GM13976 (cell line): ENCODE results near the gene CNTD1.

Experiments used
- DNase-seq: peaks from one replicate; pipeline ENCODE4 v3.0.0; 2012; ENCODE audit warnings: low spot score
- in situ Hi-C: fragments of 300-500 bp; cut with MboI; formaldehyde crosslinking; loops from one replicate; pipeline ENCODE4 v1.12.0; 2022; ENCODE audit warnings: low sequenced_read_pairs, mixed read lengths, inconsistent platforms; ENCODE audit not compliant: unreplicated experiment
- TF ChIP-seq, protein P1 (sequence below): IDR thresholded peaks from 2 replicates; pipeline ENCODE4 v1.5.1; 2012; ENCODE audit warnings: borderline replicate concordance, mild to moderate bottlenecking; ENCODE audit not compliant: insufficient read depth; ENCODE audit errors: extremely low read depth, missing control alignments, control extremely low read depth

The CNTD1 gene, protein sequence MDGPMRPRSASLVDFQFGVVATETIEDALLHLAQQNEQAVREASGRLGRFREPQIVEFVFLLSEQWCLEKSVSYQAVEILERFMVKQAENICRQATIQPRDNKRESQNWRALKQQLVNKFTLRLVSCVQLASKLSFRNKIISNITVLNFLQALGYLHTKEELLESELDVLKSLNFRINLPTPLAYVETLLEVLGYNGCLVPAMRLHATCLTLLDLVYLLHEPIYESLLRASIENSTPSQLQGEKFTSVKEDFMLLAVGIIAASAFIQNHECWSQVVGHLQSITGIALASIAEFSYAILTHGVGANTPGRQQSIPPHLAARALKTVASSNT

DNA sequence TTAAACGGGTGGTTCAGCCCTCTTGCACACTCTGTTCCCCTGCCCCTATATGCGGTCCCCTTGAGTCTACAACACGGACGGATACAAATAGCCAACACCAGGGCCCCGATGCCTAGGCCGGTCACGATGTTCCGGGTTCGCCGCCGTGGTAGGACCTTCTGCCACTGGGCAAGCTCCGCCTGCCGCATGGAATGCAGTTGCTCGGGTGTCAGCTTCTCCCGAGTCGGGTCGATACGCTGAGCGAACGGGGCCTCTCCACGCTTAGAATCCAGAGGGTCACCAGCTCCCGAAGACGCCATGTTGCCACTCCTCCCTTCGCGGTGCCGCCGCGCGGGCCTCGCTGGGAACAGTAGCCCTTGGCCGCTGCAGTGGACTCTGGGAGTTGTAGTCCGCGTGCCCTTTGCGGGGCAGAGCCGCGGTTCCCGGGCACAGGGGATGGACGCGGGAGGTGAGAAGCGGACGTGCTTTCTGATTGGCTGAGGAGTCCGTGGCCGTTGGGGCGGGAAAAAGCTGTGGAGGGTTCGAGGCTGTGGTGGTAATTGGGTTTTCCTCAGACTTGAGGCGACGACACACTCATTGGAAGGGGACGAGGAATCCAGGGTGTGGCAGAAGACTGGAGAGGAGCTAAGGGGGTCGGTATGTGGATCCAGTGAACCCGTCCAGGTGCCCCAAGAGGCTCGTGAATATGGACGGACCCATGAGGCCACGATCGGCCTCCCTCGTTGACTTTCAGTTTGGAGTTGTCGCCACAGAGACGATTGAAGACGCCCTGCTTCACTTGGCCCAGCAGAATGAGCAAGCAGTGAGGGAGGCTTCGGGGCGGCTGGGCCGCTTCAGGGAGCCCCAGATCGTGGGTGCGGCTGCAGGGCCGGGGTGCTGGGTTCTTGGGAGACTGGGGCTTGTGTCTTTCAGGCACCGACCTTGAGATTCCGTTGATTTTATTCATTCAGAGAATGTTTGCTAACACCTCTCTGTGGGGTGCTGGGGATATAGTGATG lies at the start of gene CNTD1, which contains the start of gene COA3:
CNTD1 (plus strand) TSS at position 479 of the 998 bp plus-strand sequence; CDS start at position 686, 207 bp downstream.
COA3 (minus strand) TSS at position 322 of the 998 bp plus-strand sequence; CDS start at position 299, 23 bp downstream.
- in situ Hi-C loops, result no loop called here
- DNase-seq, result peak; percentile 96
- TF ChIP-seq, protein P1, sequence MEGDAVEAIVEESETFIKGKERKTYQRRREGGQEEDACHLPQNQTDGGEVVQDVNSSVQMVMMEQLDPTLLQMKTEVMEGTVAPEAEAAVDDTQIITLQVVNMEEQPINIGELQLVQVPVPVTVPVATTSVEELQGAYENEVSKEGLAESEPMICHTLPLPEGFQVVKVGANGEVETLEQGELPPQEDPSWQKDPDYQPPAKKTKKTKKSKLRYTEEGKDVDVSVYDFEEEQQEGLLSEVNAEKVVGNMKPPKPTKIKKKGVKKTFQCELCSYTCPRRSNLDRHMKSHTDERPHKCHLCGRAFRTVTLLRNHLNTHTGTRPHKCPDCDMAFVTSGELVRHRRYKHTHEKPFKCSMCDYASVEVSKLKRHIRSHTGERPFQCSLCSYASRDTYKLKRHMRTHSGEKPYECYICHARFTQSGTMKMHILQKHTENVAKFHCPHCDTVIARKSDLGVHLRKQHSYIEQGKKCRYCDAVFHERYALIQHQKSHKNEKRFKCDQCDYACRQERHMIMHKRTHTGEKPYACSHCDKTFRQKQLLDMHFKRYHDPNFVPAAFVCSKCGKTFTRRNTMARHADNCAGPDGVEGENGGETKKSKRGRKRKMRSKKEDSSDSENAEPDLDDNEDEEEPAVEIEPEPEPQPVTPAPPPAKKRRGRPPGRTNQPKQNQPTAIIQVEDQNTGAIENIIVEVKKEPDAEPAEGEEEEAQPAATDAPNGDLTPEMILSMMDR, result no peak

DNA sequence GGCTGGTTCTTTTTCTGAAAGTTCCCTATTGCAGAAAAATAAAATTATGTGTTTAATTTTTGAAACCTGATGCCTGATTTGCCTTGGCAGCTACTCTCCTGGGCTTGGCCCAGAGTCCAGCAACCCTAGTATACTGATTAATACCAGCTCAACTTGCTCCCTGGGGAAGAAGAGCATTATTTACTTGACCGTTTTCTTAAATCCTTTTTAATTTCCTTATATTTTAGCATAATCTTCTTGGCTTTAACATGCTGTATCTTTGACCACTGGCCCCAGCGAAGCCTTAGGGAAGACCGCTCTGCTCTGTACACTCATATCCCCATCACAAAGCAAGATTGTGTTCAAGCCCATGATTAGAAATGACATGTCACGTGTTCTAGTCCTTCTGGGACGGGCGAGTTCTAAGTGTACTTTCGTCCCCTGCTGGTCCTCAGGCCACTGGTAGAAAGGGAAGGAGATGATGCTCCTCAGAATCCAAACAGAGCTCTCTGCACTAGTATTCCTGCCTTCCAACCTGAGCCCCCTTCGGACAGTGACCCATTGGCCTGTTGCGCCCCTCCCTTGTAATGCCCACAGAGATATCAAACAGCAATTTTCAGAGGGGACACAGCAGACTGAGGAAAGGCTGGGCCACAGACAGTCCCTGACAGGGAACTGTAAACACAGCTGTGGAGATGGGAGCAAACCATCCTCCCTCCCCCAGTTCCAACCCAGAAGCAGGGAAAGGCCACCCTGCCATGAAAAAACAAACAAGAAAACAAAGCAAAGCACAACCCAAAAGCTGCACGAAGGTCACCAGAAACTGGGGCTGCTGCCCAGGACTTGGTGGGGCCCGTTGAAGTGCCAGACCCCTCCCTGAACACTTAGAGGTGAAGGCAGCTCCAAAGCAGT lies 49.5 kb upstream of the CNTD1 start:
- TF ChIP-seq, protein P1, result no peak
- DNase-seq, result no peak
- in situ Hi-C loops, result no loop called here

DNA sequence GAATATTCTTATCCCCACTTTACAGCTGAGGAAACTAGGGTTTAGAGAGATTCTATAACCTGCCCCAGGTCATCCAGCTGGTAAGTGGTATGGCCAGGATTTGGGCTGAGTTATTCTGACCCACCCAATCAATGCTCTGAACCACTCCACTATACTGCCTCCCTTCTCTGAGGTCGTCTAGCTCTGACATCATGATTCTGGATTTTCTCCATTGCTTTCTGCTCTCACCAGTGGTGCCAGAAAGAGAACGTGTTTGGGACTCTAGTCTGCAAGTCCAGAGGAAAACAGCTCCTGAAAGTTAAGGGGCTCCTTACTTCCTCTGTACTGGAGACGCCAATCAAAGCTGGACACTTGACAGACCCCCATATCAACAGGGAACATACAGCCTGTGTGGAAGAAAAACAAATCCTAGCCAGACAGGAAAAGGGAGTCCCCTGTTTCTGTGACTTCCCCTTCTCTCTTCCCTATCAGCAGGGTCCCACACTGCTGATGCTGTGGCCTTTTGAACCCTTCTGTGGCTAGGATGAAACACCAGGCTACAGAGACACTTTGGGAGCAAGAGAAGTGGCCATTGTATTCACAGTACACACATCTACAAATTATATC lies 47.8 kb upstream of the CNTD1 start:
- TF ChIP-seq, protein P1, result no peak
- DNase-seq, result no peak
- in situ Hi-C loops, result no loop called here

DNA sequence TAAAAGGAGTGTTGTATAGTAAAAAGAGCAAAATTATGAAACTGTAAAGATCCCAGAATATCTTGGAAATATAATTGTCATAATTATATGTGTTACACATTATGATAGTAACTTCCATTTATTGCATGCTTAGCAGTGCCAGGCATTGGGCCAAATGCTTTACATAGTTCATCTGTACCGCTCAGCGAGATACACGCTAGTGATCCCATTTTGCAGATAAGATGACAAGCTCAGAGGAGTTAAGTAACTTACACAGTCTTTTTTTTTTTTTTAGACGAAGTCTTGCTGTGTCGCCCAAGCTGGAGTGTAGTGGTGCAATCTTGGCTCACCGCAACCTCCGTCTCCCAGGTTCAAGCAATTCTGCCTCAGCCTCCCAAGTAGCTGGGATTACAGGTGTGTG lies 47.0 kb upstream of the CNTD1 start:
- TF ChIP-seq, protein P1, result no peak
- DNase-seq, result no peak
- in situ Hi-C loops, result no loop called here

DNA sequence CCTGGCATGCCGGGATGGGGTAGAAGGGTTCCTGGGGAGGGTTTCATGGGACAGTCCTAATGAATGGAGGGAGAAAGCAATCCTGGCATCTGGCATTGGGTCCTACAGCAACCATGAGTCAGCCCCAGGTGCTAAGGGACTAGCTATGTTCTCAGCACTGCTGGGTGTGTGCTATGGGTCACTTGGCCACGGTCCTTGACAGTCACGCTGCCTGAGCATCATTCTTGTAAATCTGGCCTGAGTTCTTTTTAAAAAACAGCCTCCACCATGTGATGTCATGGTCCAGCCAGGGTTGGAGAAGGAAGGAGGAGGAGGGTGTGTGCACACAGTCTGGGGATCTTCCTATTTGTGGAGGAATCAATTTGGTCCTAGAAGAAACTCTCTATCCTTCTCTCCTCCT lies 43.9 kb upstream of the CNTD1 start:
- DNase-seq, result no peak
- in situ Hi-C loops, result no loop called here
- TF ChIP-seq, protein P1, result no peak
